Neural cell (in vitro differentiated cells): Measurements from ENCODE around the gene MYO9B.

Experiments
- CTCF ChIP-seq: fragments of 450-650 bp; IDR thresholded peaks from 2 replicates; pipeline ENCODE4 v1.5.1; 2014; ENCODE audit warnings: antibody characterized with exemption, mild to moderate bottlenecking, moderate library complexity; ENCODE audit not compliant: poor library complexity, severe bottlenecking
- EP300 ChIP-seq: fragments of 450-650 bp; conservative IDR thresholded peaks from 2 replicates; pipeline ENCODE4 v1.6.1; 2014; ENCODE audit warnings: antibody characterized with exemption, mild to moderate bottlenecking, moderate library complexity; ENCODE audit not compliant: poor library complexity, severe bottlenecking
- EZH2 ChIP-seq: fragments of 200-600, 300-800 bp; shearing (Covaris generic), sonication (generic); IDR thresholded peaks from 2 replicates; pipeline ENCODE4 v1.6.1; 2014; ENCODE audit warnings: antibody characterized with exemption, low read length, borderline replicate concordance, mild to moderate bottlenecking; ENCODE audit not compliant: insufficient read depth, poor library complexity, severe bottlenecking
- MXI1 ChIP-seq: fragments of 450-650 bp; conservative IDR thresholded peaks from 2 replicates; pipeline ENCODE4 v1.6.1; 2014; ENCODE audit warnings: antibody characterized with exemption, mild to moderate bottlenecking; ENCODE audit not compliant: poor library complexity, severe bottlenecking
- POLR2AphosphoS5 ChIP-seq: IDR thresholded peaks from 2 replicates; pipeline ENCODE4 v1.6.1; 2012
- REST ChIP-seq: IDR thresholded peaks from 2 replicates; pipeline ENCODE4 v1.6.1; 2012; ENCODE audit warnings: borderline replicate concordance

- TF ChIP-seq EP300 (no peak), CTCF (no peak), EZH2 (no peak), POLR2AphosphoS5 (no peak), REST (no peak), MXI1 (no peak)
Observed at GRCh38 chr19:17095141-17095919, 19.8 kb downstream of the MYO9B start.
